Suppressor macrophage (primary cell): Measurements from ENCODE around the gene RCOR2.
"Not testable (repeated sequence)": the region's sequence is repeated elsewhere in the genome, so short reads cannot be mapped to it uniquely, and the experiment has no call there.

Experiments used
- DNase-seq, 4 experiments: peaks; one replicate each; pipeline ENCODE4 v3.0.0-alpha.2; 2020 to 2022
- total RNA-seq, 17 experiments: gene quantifications; one replicate each; lab custom pipeline; 2026; ENCODE audit warnings: mixed read lengths in 6 of 17, inconsistent platforms in 3 of 17; lab: John Stamatoyannopoulos, UW

Gene RCOR2
- total RNA-seq, result 0 to 1.8 (median 0) reads per million in 17 experiments

GRCh38 chr11:63916837-63917691 is at the start of gene RCOR2:
Gene RCOR2 (minus strand): TSS chr11:63917164. CDS start chr11:63916456, 708 bp downstream.
- peak; percentile 46 to 85 (median 69) for DNase-seq

GRCh38 chr11:63966444-63966843 is 49.5 kb upstream of the RCOR2 start:
- no peak for DNase-seq

- DNase-seq, result not testable (repeated sequence)
These were observed 46.9 kb upstream of the RCOR2 start for GRCh38 chr11:63963895-63964294.

- no peak for DNase-seq
These were observed 44.8 kb upstream of the RCOR2 start for GRCh38 chr11:63961608-63962412.

GRCh38 chr11:63958008-63958407 is 41.0 kb upstream of the RCOR2 start:
- no peak for DNase-seq

GRCh38 chr11:63952570-63952969 is 35.6 kb upstream of the RCOR2 start:
- DNase-seq, result no peak

- peak in 3 of 4 experiments; percentile 11 to 41 (median 13) for DNase-seq
These were observed 35.0 kb upstream of the RCOR2 start for GRCh38 chr11:63951779-63952536.

- peak; percentile 62 to 76 (median 70) for DNase-seq
These were observed 28.7 kb upstream of the RCOR2 start for GRCh38 chr11:63945477-63946163.

- DNase-seq, result no peak
These were observed 28.0 kb upstream of the RCOR2 start for GRCh38 chr11:63944987-63945386.

GRCh38 chr11:63942803-63943202 is 25.8 kb upstream of the RCOR2 start:
- no peak for DNase-seq

GRCh38 chr11:63941901-63942300 is 24.9 kb upstream of the RCOR2 start:
- DNase-seq, result no peak

- peak; percentile 50 to 77 (median 64) for DNase-seq
These were observed 23.8 kb upstream of the RCOR2 start for GRCh38 chr11:63940786-63941185.

GRCh38 chr11:63939397-63939891 is 22.5 kb upstream of the RCOR2 start:
- DNase-seq, result peak in 3 of 4 experiments; percentile 30 to 43 (median 36)

GRCh38 chr11:63938479-63939396 is 21.8 kb upstream of the RCOR2 start, which contains the start of gene NAA40:
Gene NAA40 (plus strand): TSS chr11:63939002. CDS start chr11:63939097, 95 bp downstream.
- DNase-seq, result peak; percentile 93 to 97 (median 95)

- no peak for DNase-seq
These were observed 20.9 kb upstream of the RCOR2 start for GRCh38 chr11:63937713-63938478.

GRCh38 chr11:63933459-63933858 is 16.5 kb upstream of the RCOR2 start:
- DNase-seq, result no peak

- no peak for DNase-seq
These were observed 14.9 kb upstream of the RCOR2 start for GRCh38 chr11:63931876-63932275.

GRCh38 chr11:63931045-63931444 is 14.1 kb upstream of the RCOR2 start:
- DNase-seq, result no peak

GRCh38 chr11:63929616-63930015 is 12.7 kb upstream of the RCOR2 start:
- DNase-seq, result no peak

GRCh38 chr11:63923319-63923718 is 6.4 kb upstream of the RCOR2 start:
- DNase-seq, result no peak
